GM18517 (cell line): Measurements from ENCODE around the gene MYO15B.

Experiments
- ATAC-seq: cut with Tn5 transposase; IDR thresholded peaks from one replicate; pipeline ENCODE4 v1.9.1; 2021; ENCODE audit warnings: mild to moderate bottlenecking, moderate library complexity; ENCODE audit not compliant: unreplicated experiment

MYO15B gene

DNA sequence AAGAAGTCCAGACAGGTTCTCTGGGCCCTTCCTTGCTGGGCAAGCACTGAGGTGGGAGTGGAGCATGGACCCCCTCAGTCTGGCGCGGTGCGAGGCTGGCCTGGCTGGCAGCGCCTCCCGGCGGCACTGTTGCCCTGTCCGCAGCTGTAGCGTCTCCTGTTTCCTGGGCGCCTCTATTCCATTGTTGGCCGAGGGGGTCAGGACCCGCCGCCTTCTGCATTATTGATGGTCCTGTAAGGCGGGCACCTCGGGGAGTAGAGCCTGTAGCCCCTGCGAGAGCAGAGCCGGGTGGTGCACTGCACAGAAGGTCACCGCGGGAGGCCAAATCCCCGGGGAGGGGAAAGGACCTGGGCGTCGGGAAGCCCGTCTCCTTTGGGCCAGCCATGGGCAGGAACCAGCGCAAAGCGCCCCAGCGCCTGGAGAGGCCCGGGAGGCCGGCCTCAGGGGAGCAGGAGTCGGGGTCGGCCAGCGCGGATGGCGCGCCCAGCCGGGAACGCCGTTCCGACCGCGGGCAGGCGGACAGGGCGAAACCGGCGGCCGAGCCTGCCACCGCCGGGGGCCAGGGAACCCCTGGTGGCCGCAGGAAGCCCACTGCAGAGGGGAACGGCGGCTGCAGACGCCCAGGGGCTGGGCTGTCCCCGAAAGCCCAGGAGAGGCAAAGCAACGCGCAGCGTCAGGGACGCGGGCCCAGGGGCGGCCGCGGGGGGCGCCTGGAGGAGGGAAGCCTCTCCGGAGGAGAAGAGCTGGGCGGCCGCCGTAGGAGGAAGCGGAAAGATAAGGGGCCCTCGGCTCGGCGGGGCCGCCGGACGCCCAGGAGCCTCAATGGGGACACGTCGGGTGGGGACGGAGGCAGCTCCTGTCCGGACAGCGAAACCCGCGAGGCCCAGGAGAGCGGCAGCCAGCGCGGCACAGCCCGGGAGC, at the start of gene MYO15B:
Gene MYO15B (plus strand): TSS at position 126 of the 921 bp plus-strand sequence. CDS start 258 bp downstream, at position 384.
- ATAC-seq, result no peak

DNA sequence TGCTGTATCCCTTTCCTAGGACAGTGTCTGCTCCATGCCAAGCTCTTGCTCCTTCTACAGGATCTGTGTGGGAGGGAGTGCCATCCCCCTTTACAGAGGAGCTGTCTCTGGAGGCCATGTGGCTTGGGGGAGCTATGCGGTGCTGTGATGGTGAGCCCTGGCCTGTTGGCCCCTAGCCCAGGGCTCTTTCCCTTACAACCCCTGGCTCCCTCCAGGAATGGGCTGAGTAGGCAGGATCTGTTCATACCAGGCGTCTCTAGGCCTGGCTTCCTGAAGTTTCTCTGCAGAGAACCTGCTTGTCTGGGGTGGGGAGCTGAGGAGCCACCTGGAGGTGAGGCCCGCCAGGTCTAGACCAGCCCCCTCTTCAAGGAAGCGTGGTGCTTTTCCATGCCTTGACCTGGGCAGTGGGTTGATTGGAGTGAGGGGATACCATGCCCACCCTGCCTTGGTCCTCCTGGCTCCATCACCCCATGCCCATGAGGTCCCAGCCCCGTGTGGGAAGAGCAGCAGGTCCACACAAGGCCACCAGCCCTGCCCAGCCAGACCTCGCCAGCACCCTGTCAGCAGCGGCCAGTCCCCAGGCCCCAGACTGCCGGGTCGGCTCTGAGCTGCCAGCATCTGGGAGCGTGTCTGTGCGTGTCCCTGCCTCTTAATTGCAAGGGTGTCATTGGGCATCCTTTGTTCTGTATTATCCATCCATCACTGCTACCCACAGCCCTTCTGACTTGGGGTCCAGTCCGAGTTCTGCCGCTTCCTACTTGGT, 47.5 kb upstream of the MYO15B start:
- no peak for ATAC-seq

DNA sequence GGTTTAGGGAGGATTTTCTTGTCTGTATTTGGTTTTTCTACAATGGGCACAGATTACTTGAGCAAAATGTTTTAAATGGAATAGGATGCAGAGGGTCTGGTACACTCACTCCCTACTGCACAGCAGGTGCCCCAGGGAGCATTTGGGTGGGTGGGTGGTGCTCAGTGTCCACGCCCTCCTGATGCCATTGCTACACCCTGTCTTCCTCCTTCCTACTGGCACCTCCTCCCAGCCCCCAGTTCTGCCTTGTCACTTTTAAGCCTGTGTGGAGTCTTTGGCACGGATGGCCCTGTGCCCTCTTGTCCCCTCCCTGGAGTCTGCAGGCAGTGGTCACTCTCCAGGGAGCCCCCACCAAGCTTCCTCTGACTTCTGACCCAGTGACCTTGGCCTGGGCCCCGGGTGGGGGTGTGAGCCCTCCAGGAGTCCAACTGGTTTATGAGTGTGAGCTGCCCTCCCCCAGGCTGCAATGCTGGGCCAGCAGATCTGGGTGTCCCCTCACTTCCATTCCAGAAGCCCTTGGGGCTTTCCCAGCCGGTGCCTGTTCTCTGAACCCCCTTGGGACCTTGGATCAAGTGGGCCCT, 46.6 kb upstream of the MYO15B start:
- ATAC-seq, result no peak

DNA sequence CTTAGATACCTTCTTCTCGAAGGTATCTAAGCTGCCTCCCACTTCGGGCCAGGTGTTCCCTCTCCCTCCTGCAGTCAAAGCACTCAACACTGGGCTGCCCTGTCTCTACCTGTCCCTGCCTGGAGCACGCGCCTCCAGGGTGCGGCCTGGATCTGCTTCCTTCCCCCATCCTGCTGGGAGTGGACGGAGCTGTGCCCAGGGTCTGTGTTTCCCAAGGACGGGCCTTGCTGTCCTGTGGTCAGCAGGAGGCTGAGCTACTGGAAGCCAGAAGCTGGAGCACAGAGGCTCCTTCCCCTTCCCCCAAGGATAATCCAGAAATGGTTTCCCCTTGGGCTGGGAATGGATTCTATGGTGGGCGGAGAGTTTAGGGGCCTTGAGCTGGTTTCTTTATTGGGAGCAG, 45.4 kb upstream of the MYO15B start:
- ATAC-seq, result no peak

DNA sequence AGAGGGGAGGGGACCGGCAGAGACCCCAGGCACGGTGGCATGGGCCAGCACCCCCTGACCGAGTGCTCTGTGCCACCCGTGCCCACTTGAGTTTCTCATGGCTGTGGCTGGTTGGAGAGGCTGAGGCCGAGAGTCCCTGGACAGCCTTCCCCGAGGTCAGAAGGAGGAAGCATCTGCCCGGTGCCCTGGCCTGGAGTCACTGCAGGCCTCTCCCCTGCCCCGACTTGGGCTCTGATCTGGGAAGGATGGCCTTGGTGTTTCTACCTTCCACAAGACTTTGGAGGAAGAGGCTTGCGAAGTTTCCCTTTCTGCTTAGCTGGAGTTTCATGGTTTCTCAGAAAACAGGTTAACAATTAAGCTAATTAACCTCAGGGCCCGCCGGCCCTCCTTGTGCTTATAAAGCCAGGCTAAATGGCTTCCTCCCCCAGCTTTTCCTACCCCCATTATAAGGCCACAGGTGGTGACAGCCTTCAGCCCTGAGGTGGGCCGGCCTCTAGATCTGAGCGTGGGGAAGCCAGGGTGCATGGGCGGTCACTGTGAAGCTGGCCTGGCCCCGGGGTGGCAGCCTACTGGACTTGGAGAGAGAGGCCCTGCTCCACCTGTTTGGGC, 44.8 kb upstream of the MYO15B start:
- no peak for ATAC-seq

DNA sequence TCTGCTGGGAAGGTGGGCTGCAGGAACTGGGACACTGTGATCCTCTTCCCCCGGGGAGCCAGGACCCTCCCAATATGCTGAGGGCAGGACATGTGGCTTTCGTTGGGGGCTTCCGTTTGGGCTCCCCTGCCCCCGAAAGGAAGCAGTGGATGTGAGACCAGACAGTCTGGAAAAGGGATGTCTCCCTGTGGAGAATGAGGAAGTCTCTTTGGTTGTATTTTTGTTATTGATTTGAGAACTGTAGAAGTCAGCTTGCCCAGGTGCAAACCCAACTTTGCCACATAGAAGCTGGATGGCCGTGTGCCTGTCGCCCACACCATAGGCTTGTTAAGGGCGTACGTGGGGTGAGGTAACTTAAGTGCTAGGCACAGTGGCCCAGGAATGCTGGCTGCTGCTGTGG, 43.4 kb upstream of the MYO15B start:
- no peak for ATAC-seq

DNA sequence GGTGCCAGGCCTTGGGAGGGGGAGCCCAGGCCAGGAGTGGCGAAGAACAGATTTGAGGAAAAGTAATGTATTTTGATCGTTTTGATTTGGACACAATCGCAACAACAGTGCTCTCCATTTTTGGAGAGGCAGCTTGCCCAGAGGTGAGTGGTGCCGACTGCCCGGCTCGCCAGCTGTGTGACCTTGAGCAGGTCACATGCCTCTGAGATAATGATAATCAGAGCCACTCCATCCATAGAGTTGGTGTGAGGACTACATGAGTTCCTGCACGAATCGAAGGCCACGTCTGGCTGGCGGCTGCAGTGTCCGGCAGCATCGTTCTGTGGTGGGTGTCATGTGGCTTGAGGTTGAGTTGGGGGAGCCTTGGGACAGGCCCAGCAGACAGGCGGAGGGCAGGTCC, 41.4 kb upstream of the MYO15B start:
- ATAC-seq, result no peak

DNA sequence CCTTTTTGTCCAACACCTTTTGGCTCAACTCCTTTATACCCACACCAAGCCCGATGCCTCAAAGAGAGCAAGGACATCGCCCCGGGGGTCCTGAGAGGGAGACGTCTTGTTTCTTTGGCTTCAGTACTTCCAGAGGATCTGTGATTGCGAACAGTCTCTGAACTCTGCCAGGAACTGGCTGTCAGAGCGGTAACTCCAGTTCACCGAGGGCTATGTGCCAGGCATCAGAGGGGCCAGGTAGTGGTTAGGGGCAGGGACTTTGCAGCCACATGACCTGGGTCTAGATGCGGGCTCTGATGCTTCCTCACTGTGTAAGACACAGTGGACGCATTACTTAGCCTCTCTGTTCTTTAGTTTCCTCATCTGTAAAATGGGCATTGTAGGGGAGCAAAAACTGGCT, 40.5 kb upstream of the MYO15B start:
- no peak for ATAC-seq

DNA sequence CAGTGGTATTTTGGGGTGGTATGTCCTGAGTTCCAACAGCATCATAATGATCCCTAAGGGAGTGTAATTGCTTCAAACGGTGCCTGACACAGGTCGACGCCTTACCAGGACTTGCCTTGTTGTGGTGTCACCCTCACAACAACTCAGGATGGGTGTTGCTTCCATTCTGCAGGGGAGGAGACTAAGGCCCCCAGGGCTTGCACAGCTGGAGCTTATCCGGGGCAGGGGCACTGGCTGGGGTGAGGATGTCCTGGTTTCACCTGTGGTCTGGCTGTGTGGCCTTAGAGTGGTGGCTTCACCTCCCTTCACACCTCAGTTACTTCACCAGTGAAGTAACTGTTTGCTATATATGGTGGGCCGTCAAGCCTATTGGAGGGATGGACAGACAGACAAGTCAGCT, 38.8 kb upstream of the MYO15B start:
- ATAC-seq, result no peak

DNA sequence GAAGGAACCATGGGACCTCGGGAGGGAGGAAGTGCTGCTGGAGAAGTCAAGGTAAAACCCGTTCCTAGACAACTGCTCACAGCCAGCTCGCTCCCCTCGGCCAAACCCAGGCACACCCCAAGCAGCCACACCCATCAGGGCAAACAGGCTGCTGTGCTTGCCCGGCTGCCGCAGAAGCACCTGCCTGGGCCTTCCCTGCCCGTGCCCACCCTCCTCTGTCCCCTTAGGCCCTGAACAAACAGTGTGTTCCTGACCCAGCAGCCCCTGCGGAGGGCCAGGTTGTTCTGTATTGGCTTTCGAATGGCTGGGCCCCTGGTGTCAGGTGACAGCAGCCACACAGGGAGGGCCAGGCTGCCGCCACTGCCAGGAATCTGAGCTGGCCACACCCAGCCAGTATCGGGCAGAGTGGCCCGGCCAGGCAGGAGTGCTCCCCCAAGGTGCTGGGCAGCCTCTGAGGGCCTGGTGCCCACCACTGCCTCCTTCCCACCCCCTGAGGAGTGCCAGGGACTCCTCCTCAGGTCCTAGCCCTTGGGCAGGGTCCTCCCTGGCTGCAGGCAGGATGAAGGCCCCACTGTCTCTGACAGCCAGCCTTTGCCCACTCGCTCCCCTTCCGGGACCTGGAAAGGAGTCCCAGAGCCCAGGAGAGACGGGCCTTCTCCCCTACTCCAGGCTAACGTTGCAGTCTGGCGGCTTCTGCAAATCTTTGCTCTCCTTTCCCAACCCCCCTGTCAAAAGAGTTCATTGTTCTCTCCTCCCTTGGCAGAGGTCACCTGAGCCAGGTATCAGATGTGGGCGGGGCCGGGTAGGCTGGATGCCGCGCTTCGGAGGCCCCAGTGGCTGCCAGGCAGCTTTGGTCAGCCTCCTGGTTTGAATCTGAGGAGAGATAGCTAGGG, 38.1 kb upstream of the MYO15B start:
- ATAC-seq, result no peak

DNA sequence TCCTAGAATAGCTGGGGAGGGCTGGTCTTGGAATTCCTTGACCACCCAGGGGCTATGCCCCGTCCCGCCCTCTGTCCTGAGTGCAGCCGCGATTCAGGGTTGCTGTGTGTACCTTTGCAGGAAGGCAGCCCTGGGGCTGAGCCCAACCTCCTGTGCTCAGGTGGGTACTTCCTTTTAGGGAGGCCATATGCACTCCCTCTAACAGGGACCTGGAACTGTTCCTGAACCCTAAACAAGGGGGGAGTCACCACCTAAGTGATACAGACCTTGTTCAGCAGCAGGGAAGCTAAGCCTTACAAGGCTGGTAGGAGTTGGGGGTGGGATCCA, 37.5 kb upstream of the MYO15B start:
- no peak for ATAC-seq

DNA sequence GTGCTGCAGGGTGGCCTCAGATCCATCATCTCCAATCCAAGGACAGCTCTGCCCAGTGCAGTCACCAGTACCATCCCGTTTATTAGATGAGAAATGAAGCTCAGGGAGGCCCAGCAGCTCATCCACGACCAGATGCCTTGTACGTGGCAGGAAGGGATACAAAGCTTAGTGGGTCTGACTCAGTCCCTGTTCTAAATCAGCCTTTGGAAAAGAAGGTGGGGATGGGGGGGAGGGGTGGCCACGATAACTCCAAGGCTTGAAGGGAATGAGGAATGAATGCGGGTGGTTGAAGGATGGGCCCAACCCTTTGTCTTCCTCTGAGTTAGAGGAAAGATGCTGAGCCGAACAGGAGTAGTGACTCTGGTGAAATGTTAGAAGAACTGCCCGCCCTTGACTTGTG, 36.3 kb upstream of the MYO15B start:
- ATAC-seq, result no peak

DNA sequence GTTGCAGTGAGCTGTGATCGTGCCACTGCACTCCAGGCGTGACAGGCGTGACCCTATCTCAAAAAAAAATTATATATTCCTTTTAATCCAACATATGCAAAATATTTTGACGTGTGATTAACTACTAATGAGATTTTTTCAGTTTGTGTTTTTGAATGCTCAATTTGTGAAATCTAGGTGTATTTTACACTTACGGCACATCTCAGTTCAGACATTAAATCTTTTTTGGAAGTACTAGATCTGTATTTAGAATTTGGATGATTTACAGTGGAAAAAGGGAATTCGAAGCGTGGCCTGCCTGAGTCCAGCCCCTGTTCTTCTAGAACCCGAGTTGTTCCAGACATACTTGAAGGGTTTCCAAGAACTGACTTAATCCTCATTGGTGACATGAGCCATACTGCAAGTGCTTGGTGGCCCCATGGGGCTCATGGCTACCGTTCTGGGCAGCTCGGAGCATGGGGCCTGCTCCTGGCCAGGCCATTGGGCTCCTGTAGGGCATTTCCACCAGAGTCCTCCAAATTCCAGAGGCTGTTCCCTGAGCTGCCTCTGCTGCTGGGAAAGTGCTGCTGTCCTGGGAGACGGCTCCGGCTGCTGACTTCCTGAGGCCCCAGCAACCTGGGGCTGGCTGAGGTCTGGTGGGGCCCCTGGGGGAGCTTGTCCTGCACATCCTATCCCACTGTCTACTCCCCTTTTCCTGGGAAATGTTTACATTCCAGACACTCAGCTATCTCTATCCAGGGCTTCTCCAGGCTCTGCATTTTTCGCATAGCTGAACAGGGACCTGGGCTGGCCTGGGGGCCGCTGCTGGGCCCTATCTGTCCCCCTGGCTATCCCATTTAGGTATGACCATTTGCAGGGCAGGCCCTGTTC, 34.9 kb upstream of the MYO15B start:
- no peak for ATAC-seq

DNA sequence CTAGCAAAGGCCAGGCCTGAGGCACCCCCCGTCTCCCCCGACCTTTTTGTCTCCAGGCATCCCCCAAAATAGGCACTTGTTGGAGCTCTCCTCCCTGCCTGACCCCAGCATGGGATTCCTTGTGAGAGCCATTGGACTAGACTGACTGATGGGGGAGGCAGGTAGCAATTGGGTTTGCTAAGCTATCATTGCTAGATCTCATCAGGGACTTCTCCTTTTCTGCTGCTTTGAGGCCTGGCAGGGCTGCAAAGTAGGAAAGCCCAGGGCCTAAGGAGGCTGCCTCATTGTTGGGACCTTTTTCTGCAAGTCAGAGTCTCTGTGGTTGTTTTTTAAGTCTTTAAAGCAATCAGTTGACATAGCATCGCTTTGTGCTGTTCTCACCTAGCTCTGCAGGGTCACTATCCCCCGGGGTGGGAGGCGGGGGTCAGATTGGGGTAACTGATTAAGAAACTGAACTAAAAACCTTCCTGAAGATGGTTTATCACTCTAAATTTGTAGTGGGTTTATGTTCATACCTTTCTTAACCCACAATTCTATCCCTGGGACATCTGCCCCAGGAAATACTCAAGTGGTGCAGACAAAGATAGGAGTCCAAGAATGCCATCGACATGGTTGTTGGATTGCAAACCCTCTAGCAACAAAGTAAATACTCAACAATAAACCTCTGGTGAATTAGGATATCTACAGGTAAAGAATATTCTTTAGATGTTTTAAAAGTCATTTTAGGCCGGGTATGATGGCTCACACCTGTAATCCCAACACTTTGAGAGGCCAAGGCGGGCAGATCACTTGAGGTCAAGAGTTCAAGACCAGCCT, 34.1 kb upstream of the MYO15B start:
- no peak for ATAC-seq

DNA sequence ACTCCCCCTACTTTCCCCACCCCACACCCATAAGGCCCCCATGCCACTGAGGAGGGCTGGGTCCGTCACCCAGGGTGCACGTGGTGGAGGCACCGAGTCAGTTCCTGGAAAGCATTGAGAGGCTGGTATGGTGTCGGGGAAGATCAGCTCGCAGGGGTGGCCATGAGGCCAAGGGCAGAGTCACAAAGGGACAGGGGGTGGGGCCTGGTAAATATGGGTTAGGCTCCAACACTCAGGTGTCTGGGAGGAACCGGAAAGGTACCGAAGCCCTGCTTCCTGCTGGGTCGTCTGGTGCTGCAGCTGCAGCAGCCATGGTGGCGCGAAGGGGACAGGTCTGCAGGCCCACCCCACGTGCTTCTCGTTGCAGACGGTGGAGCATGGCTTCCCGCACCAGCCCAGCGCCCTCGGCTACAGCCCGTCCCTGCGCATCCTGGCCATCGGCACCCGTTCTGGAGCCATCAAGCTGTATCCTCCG, 31.9 kb upstream of the MYO15B start:
- no peak for ATAC-seq

DNA sequence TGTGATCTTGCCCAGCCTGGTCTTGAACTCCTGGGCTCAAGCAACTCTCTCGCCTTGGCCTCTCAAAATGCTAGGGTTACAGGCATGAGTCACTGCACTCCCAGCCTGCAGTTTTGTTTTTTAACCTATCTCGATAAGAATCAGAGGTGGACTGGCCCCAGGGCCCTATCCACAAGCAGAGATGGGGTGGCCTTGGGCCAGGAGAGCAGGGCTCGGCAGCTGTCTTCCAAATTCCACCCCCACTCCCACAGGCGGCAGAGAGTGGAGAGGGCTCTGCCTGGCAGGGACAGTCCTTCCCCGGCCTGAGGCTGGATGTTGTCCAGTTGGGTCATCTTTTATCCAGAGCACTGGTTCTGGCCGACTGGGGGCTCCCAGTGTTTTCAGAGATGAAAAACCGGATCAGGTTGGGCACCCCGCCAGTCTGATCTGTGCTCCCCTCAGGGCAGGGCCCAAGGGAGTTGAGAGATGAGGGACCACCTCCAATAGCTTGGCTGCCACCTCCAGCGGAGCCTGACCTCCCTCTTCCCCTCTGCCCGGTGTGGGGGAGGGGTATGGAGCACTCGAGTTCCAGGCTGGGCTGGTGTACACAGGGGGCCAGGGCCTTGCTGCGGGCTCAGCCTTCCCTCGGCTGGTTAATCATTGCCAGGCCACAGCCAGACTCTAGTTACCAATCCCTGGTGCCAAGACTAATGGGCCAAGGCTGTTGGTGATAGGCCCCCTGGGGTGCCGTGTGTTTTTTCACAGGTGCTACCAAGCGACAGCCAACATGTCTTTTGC, 30.3 kb upstream of the MYO15B start:
- no peak for ATAC-seq

DNA sequence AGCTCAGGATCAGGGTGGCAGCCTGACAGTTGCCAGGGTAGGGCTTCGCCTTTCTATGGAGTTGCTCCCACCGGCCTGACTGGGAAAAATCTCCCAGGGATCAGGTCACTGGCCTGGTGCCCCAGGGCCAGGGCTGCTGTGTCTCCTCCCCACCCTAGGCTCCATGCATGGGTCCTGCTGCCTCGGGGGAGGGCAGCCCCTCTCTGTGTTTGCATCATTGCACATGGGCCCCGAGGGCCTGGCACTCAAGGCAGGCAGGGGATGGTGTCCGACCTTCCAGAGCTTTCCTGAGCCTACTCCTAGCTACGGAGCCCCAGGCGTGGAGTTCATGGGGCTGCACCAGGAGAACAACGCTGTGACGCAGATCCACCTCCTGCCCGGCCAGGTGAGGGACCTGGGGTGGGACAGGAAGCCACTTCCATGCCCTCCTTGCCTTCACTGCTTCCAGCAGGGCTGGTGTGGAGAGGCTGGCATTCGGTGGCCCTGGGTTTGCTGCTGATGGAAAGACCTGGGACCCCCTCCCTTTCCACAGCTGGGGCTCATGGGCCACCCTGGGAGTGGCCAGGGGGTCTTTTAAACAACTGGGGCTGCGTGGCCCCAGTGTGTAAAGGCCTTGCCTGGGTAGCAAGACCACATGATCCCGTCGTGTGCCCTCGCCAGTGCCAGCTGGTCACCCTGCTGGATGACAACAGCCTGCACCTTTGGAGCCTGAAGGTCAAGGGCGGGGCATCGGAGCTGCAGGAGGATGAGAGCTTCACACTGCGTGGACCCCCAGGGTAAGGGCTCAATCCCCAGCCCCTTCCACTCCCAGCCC, 29.5 kb upstream of the MYO15B start:
- ATAC-seq, result no peak
